Measurements from ENCODE around the gene BRSK2.

DNA sequence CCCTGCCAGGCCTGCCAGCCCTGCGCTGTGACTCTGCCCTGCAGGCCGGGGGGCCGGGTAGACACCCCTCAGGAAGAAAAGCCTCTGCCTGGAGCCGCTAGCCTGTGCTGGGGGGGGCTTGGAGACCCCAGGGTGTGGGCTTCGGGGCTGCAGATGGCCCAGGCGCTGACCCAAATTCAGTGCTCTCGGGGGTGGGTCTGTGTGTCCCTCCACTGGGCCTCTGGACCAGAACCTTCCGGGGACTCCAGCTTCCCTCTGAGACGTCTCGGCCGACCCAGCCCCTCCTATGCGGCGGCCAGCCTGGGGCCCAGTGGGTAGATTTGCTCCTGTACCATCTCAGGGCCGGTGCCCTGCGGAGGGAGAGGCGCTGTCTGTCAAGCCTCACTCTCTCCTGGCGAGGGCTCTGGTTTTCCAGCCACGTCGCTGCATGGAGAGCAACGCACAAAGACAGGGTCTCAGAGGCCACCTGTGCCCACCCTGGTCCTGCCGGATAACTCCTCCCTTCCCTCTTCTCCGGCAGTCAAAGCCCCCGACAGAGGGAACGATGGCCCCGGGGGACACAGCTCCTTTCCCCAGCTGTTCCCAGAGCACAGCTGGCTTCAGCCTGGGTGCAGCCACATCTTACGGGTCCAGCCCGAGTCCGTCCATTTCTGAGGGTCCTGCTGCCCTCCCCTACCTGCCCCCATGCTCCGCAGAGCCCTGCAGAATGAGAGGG lies 40.2 kb upstream of the BRSK2 start:
- TF ChIP-seq, protein P1, sequence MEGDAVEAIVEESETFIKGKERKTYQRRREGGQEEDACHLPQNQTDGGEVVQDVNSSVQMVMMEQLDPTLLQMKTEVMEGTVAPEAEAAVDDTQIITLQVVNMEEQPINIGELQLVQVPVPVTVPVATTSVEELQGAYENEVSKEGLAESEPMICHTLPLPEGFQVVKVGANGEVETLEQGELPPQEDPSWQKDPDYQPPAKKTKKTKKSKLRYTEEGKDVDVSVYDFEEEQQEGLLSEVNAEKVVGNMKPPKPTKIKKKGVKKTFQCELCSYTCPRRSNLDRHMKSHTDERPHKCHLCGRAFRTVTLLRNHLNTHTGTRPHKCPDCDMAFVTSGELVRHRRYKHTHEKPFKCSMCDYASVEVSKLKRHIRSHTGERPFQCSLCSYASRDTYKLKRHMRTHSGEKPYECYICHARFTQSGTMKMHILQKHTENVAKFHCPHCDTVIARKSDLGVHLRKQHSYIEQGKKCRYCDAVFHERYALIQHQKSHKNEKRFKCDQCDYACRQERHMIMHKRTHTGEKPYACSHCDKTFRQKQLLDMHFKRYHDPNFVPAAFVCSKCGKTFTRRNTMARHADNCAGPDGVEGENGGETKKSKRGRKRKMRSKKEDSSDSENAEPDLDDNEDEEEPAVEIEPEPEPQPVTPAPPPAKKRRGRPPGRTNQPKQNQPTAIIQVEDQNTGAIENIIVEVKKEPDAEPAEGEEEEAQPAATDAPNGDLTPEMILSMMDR (IDR thresholded peaks at IDR 0.05): no peak
- TF ChIP-seq ZFX (IDR thresholded peaks at IDR 0.05; ENCODE audit: borderline replicate concordance): no peak

Data from 22Rv1 (cell line).